HEK293 (cell line): ENCODE results near the gene AGAP9.
"Not testable (repeated sequence)": the region's sequence is repeated elsewhere in the genome, so short reads cannot be mapped to it uniquely, and the experiment has no call there.

Experiments used
- CTCF ChIA-PET: fragments of 350-600 bp; formaldehyde crosslinking; extraction: SDS; loops from one replicate; lab custom pipeline; 2021; ENCODE audit warnings: antibody characterized with exemption; lab: Yijun Ruan, JAX
- POLR2A ChIA-PET: fragments of 300-600 bp; formaldehyde crosslinking; extraction: SDS; loops from one replicate; lab custom pipeline; 2020; ENCODE audit warnings: antibody characterized with exemption, inconsistent platforms; lab: Yijun Ruan, JAX
- H3K27ac ChIP-seq: fragments of 200-500 bp; sonication (Bioruptor generic); 2 replicates; pipeline ENCODE4 v1.5.1; 2014; ENCODE audit warnings: low read depth, low read length, control low read depth, inconsistent platforms; ENCODE audit errors: extremely low read depth
- H3K36me3 ChIP-seq, 2 experiments: fragments of 200-500 bp in 1 of 2; sonication (Bioruptor generic) in 1 of 2; 1 replicate in 1 of 2; 2 replicates in 1 of 2; pipeline ENCODE4 v1.5.1; 2014 to 2017; ENCODE audit warnings: inconsistent platforms in 2 of 2, low read length in 2 of 2; ENCODE audit not compliant: control insufficient read depth in 2 of 2, insufficient read depth in 1 of 2
- H3K4me1 ChIP-seq: fragments of 200-500 bp; sonication (Bioruptor generic); 2 replicates; pipeline ENCODE4 v1.5.1; 2014; ENCODE audit warnings: mild to moderate bottlenecking, low read length, inconsistent platforms; ENCODE audit not compliant: control insufficient read depth, insufficient read depth
- H3K4me3 ChIP-seq: 2 replicates; pipeline ENCODE4 v1.5.1; 2011; ENCODE audit warnings: low read depth, mild to moderate bottlenecking, control low read depth, low read length, moderate library complexity
- H3K9me3 ChIP-seq: fragments of 200-500 bp; sonication (Bioruptor generic); 2 replicates; pipeline ENCODE4 v1.5.1; 2014; ENCODE audit warnings: low read depth, low read length, inconsistent platforms; ENCODE audit not compliant: control insufficient read depth, insufficient read depth
- EGR2 ChIP-seq: fragments of 450-650 bp; formaldehyde crosslinking; IDR thresholded peaks from 2 replicates; pipeline ENCODE4 v1.5.1; 2016; ENCODE audit warnings: low read depth, missing biosample characterization, missing genetic modification characterization
- PATZ1 ChIP-seq: fragments of 450-650 bp; formaldehyde crosslinking; IDR thresholded peaks from 2 replicates; pipeline ENCODE4 v1.5.1; 2016; ENCODE audit warnings: missing biosample characterization, missing genetic modification characterization
- SP3 ChIP-seq: fragments of 450-650 bp; formaldehyde crosslinking; IDR thresholded peaks from 2 replicates; pipeline ENCODE4 v1.5.1; 2016; ENCODE audit warnings: missing biosample characterization, missing genetic modification characterization
- ZBTB1 ChIP-seq: fragments of 450-650 bp; formaldehyde crosslinking; IDR thresholded peaks from 2 replicates; pipeline ENCODE4 v1.5.1; 2016; ENCODE audit warnings: missing biosample characterization, missing genetic modification characterization
- ZBTB21 ChIP-seq: fragments of 450-650 bp; formaldehyde crosslinking; IDR thresholded peaks from 2 replicates; pipeline ENCODE4 v1.5.1; 2017; ENCODE audit warnings: missing biosample characterization, missing genetic modification characterization
- ZBTB49 ChIP-seq: fragments of 450-650 bp; formaldehyde crosslinking; IDR thresholded peaks from 2 replicates; pipeline ENCODE4 v1.5.1; 2016; ENCODE audit warnings: missing biosample characterization, missing genetic modification characterization, low read depth
- ZNF10 ChIP-seq: fragments of 450-650 bp; formaldehyde crosslinking; IDR thresholded peaks from 2 replicates; pipeline ENCODE4 v1.5.1; 2017; ENCODE audit warnings: missing biosample characterization, missing genetic modification characterization
- ZNF114 ChIP-seq: fragments of 450-650 bp; formaldehyde crosslinking; IDR thresholded peaks from 2 replicates; pipeline ENCODE4 v1.5.0; 2017; ENCODE audit warnings: missing biosample characterization, missing genetic modification characterization
- ZNF169 ChIP-seq: fragments of 450-650 bp; formaldehyde crosslinking; IDR thresholded peaks from 2 replicates; pipeline ENCODE4 v1.5.1; 2016; ENCODE audit warnings: missing biosample characterization, missing genetic modification characterization
- ZNF175 ChIP-seq: fragments of 450-650 bp; formaldehyde crosslinking; IDR thresholded peaks from 2 replicates; pipeline ENCODE4 v1.5.1; 2016; ENCODE audit warnings: missing biosample characterization, missing genetic modification characterization
- ZNF2 ChIP-seq: fragments of 450-650 bp; formaldehyde crosslinking; IDR thresholded peaks from 2 replicates; pipeline ENCODE4 v1.5.1; 2016; ENCODE audit warnings: missing biosample characterization, missing genetic modification characterization
- ZNF23 ChIP-seq: fragments of 450-650 bp; formaldehyde crosslinking; IDR thresholded peaks from 2 replicates; pipeline ENCODE4 v1.5.1; 2016; ENCODE audit warnings: missing biosample characterization, missing genetic modification characterization, borderline replicate concordance
- ZNF24 ChIP-seq: fragments of 450-650 bp; formaldehyde crosslinking; IDR thresholded peaks from 2 replicates; pipeline ENCODE4 v1.5.1; 2016; ENCODE audit warnings: missing biosample characterization, missing genetic modification characterization
- ZNF26 ChIP-seq: fragments of 450-650 bp; formaldehyde crosslinking; IDR thresholded peaks from 2 replicates; pipeline ENCODE4 v1.5.1; 2016; ENCODE audit warnings: missing biosample characterization, missing genetic modification characterization
- ZNF324 ChIP-seq: fragments of 450-650 bp; formaldehyde crosslinking; IDR thresholded peaks from 2 replicates; pipeline ENCODE4 v1.5.1; 2016; ENCODE audit warnings: missing biosample characterization, missing genetic modification characterization
- ZNF37A ChIP-seq: fragments of 450-650 bp; IDR thresholded peaks from 2 replicates; pipeline ENCODE4 v1.5.1; 2018; ENCODE audit warnings: missing biosample characterization, missing genetic modification characterization
- ZNF548 ChIP-seq: fragments of 450-650 bp; formaldehyde crosslinking; IDR thresholded peaks from 2 replicates; pipeline ENCODE4 v1.5.1; 2016; ENCODE audit warnings: missing biosample characterization, missing genetic modification characterization
- ZNF549 ChIP-seq: fragments of 450-650 bp; IDR thresholded peaks from 2 replicates; pipeline ENCODE4 v1.5.1; 2018; ENCODE audit warnings: missing biosample characterization, missing genetic modification characterization, mild to moderate bottlenecking, inconsistent platforms, moderate library complexity
- ZNF600 ChIP-seq: fragments of 450-650 bp; formaldehyde crosslinking; IDR thresholded peaks from 2 replicates; pipeline ENCODE4 v1.5.1; 2016; ENCODE audit warnings: missing biosample characterization, missing genetic modification characterization
- ZNF629 ChIP-seq: fragments of 450-650 bp; formaldehyde crosslinking; IDR thresholded peaks from 2 replicates; pipeline ENCODE4 v1.5.1; 2017; ENCODE audit warnings: missing biosample characterization, missing genetic modification characterization
- ZNF768 ChIP-seq: fragments of 450-650 bp; formaldehyde crosslinking; IDR thresholded peaks from 2 replicates; pipeline ENCODE4 v1.5.1; 2018; ENCODE audit warnings: missing biosample characterization, mild to moderate bottlenecking, missing genetic modification characterization

The AGAP9 gene

GRCh38 chr10:47456794-47457527 lies 66.5 kb downstream of the AGAP9 start:
- TF ChIP-seq ZNF324 (tag by site-specific recombination) (no peak), ZNF24 (tag by site-specific recombination) (no peak), ZNF10 (no peak), ZBTB49 (tag by site-specific recombination) (no peak)
- no peaks in the 10 kb centered on the region for H3K4me1 ChIP-seq
- H3K9me3 ChIP-seq = no peaks in the 10 kb centered on the region
- no peak overlapping the region for H3K27ac ChIP-seq
- POLR2A ChIA-PET = interaction anchor here (1.1 kb wide), 1 partner anchor 73 kb away, joined by 3 read pairs; the partner anchor contains the start of gene ZNF488
- H3K36me3 ChIP-seq = no peaks in the 10 kb centered on the region
- CTCF ChIA-PET = no interaction called here
- H3K4me3 ChIP-seq = no peak overlapping the region

GRCh38 chr10:47456079-47456785 lies 67.2 kb downstream of the AGAP9 start:
- no peaks in the 10 kb centered on the region for H3K4me1 ChIP-seq
- CTCF ChIA-PET = no interaction called here

GRCh38 chr10:47455350-47456078 lies 67.9 kb downstream of the AGAP9 start:
- H3K36me3 ChIP-seq, H3K9me3 ChIP-seq, H3K27ac ChIP-seq, H3K4me3 ChIP-seq, CTCF ChIA-PET, H3K4me1 ChIP-seq: not testable (repeated sequence)
- POLR2A ChIA-PET = interaction anchor here (1.1 kb wide), 1 partner anchor 71 kb away, joined by 3 read pairs; the partner anchor contains the start of gene ZNF488

More at GRCh38 chr10:47456079-47456785, 67.2 kb downstream of the AGAP9 start:
- no peak for TF ChIP-seq ZNF2 (tag by site-specific recombination)
- TF ChIP-seq ZNF629 (tag by site-specific recombination) = no peak
- TF ChIP-seq ZBTB1 (tag by site-specific recombination) = no peak
- TF ChIP-seq EGR2 (tag by site-specific recombination) = no peak
- no peak for TF ChIP-seq PATZ1 (tag by site-specific recombination)
- TF ChIP-seq ZNF549 (tag by site-specific recombination) = no peak
- H3K27ac ChIP-seq = no peak overlapping the region
- POLR2A ChIA-PET = interaction anchor here (1.1 kb wide), 1 partner anchor 72 kb away, joined by 3 read pairs; the partner anchor contains the start of gene ZNF488
- H3K9me3 ChIP-seq = no peaks in the 10 kb centered on the region
- no peak overlapping the region for H3K4me3 ChIP-seq
- no peaks in the 10 kb centered on the region for H3K36me3 ChIP-seq

- POLR2A ChIA-PET = no interaction called here
- no peak overlapping the region for H3K4me3 ChIP-seq
- CTCF ChIA-PET = interaction anchor here (0.6 kb wide), 1 partner anchor 93 kb away, joined by 3 read pairs; no protein-coding TSS in a partner anchor
- no peak overlapping the region for H3K27ac ChIP-seq
- H3K4me1 ChIP-seq = no peaks in the 10 kb centered on the region
- H3K9me3 ChIP-seq = no peaks in the 10 kb centered on the region
- H3K36me3 ChIP-seq = no peaks in the 10 kb centered on the region
- TF ChIP-seq ZNF169 (tag by site-specific recombination) (no peak), ZNF600 (no peak), ZNF548 (tag by site-specific recombination) (no peak), ZNF37A (tag by site-specific recombination) (no peak), SP3 (tag by site-specific recombination) (no peak), ZNF26 (tag by site-specific recombination) (no peak), ZBTB21 (tag by site-specific recombination) (no peak), ZNF175 (tag by site-specific recombination) (no peak), ZNF768 (tag by site-specific recombination) (no peak), ZNF114 (tag by site-specific recombination) (no peak), ZNF23 (tag by site-specific recombination) (no peak)
These were observed 68.7 kb downstream of the AGAP9 start for GRCh38 chr10:47454780-47455058.
